Measurements from ENCODE around the gene COL5A2.

- TF ChIP-seq CTCF (optimal IDR thresholded peaks at IDR 0.05 in 1 of 3, IDR thresholded peaks at IDR 0.05 in 1 of 3, conservative IDR thresholded peaks at IDR 0.05 in 1 of 3; ENCODE audit: extremely low read depth in 1 of 3, insufficient read depth in 2 of 3, low read length in 3 of 3) (no peak), EZH2 (IDR thresholded peaks at IDR 0.05; ENCODE audit: low read length) (no peak)
These were observed 123.1 kb downstream of the COL5A2 start for GRCh38 chr2:189056200-189057106.
